Aorta (tissue), 5 donors: ENCODE measurements around the gene PLPPR3. TPM values are rescaled to one million over a fixed set of nuclear protein-coding genes. Genes with fewer than 3 reads are reported as not detected.
A peak's percentile ranks its signal among the peaks of the same experiment; 100 is the strongest.

Experiments used
- ATAC-seq: fragments of 200-7000 bp; cut with Tn5 transposase; one replicate; pipeline ENCODE4 v1.9.1; 2022; ENCODE audit warnings: moderate library complexity; ENCODE audit not compliant: low FRiP score
- DNase-seq, 2 donors: peaks; one replicate each; pipeline ENCODE4 v3.0.0-alpha.2; 2020
- H3K27ac ChIP-seq, 2 donors: one replicate each; pipeline ENCODE4 v1.5.1; 2013; ENCODE audit warnings: low read length in 2 of 2, mild to moderate bottlenecking in 2 of 2, moderate library complexity in 2 of 2, control low read depth in 1 of 2, inconsistent platforms in 1 of 2, low read depth in 1 of 2
- H3K27me3 ChIP-seq, 2 donors: one replicate each; pipeline ENCODE4 v1.6.1; 2013; ENCODE audit warnings: control low read depth in 1 of 2, low read length in 1 of 2, mild to moderate bottlenecking in 1 of 2, moderate library complexity in 1 of 2; ENCODE audit not compliant: insufficient read depth in 2 of 2, control insufficient read depth in 1 of 2
- H3K36me3 ChIP-seq, 2 donors: one replicate each; pipeline ENCODE4 v1.6.1; 2013; ENCODE audit warnings: control low read depth in 1 of 2, low read length in 1 of 2, mild to moderate bottlenecking in 1 of 2; ENCODE audit not compliant: insufficient read depth in 2 of 2, control insufficient read depth in 1 of 2
- H3K4me1 ChIP-seq, 2 donors: one replicate each; pipeline ENCODE4 v1.6.1; 2013; ENCODE audit warnings: low read length in 2 of 2, control low read depth in 1 of 2, mild to moderate bottlenecking in 1 of 2, moderate library complexity in 1 of 2; ENCODE audit not compliant: insufficient read depth in 2 of 2, control insufficient read depth in 1 of 2
- H3K4me3 ChIP-seq, 2 donors: one replicate each; pipeline ENCODE4 v1.5.1; 2013; ENCODE audit warnings: low read length in 2 of 2, control low read depth in 1 of 2, mild to moderate bottlenecking in 1 of 2
- H3K9me3 ChIP-seq: one replicate; pipeline ENCODE4 v1.6.1; 2013; ENCODE audit warnings: mild to moderate bottlenecking, low read length; ENCODE audit not compliant: control insufficient read depth
- WGBS, 2 donors: extraction: QIAGEN DNeasy Blood & Tissue Kit; methylation state at CpG; one replicate each; pipeline ENCODE4 v1.1.7; 2013; 5-methylcytosine and 5-hydroxymethylcytosine counted together
- intact Hi-C, 2 donors: fragments of 100-400 bp; cut with DNase I; formaldehyde crosslinking; loops; one replicate each; pipeline versions ENCODE4 v1.14.2 to v1.15.0; 2022
- polyA plus RNA-seq, 2 donors: library from polyadenylated mRNA; stranded (reverse); fragments of 200-250 nt; gene quantifications; one replicate each; pipeline ENCODE4 v1.2.3, GENCODE V29; 2013
- total RNA-seq, 2 donors: library from RNA; stranded (reverse); fragmentation: NEBNext Ultra II Directional; extraction: Animal tissue kit (Norgen Biotek cat#: 25700); gene quantifications; one replicate each; pipeline ENCODE4 v1.2.1, GENCODE V29; 2021
- donor health status: healthy with polysubstance abuse.
- donor health status: Bipolar disorder and iron deficiency.
- donor health status: DM: no; HTN: no; CAD: no.
- donor health status: DM: no; HTN: no; CAD: no.
- donor health status: DM: yes; HTN: yes; CAD: no.

Gene PLPPR3
- total and polyA plus RNA-seq, 4 donors: not detected

- H3K27ac ChIP-seq: no peak overlapping the region
Measured at GRCh38 chr19:813219-814151, 8.3 kb downstream of the PLPPR3 start.

GRCh38 chr19:812747-813218 lies 9.0 kb downstream of the PLPPR3 start:
- peaks cover 6% of the 10 kb centered on the region in 2 donors for H3K36me3 ChIP-seq
- 85 to 87% methylated on average over 70 to 72 of the region's 72 CpGs for WGBS, 2 donors
- no peak for DNase-seq
- H3K9me3 ChIP-seq: no peaks in the 10 kb centered on the region
- ATAC-seq: no peak
- intact Hi-C loops: no loop called here
- H3K27me3 ChIP-seq: no peaks in the 10 kb centered on the region
- H3K4me1 ChIP-seq: no peaks in the 10 kb centered on the region
- no peak overlapping the region for H3K27ac ChIP-seq
- H3K4me3 ChIP-seq: no peak overlapping the region

More at GRCh38 chr19:813219-814151, 8.3 kb downstream of the PLPPR3 start:
- WGBS, 2 donors: 92 to 94% methylated on average over 80 to 87 of the region's 87 CpGs
- Histone ChIP-seq H3K36me3 (peaks cover 6% of the 10 kb centered on the region in 2 donors), H3K4me3 (no peak overlapping the region), H3K9me3 (no peaks in the 10 kb centered on the region), H3K4me1 (no peaks in the 10 kb centered on the region), H3K27me3 (no peaks in the 10 kb centered on the region)
- ATAC-seq: no peak
- peak in 1 of 2 donors; percentile 44 for DNase-seq
- intact Hi-C loops: no loop called here

DNA sequence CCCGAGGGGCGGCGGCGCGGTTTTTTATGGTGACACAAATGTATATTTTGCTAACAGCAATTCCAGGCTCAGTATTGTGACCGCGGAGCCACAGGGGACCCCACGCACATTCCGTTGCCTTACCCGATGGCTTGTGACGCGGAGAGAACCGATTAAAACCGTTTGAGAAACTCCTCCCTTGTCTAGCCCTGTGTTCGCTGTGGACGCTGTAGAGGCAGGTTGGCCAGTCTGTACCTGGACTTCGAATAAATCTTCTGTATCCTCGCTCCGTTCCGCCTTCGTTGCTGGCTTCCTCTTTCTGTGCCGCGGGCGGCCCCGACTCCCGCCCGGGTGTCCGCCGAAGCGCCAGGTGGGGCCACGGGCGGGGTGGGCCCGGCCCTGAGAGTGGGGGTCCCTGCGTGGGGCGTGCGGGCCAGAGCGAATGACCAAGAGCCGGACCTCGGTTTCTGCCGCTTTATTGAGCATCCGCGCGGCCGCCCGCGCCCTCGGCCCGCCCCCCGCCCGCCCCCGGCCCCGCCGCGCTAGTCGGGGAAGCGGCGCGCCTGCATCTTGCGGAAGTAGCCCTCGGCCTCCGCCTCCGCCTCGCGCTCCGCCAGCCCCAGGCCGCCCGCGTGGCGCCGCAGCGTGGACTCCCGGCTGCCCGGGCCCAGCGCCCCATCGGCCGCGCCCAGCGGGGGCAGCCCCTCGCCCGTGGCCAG lies 9.6 kb downstream of the PLPPR3 start:
- intact Hi-C loops: no loop called here
- no peak for ATAC-seq
- no peaks in the 10 kb centered on the region for H3K27me3 ChIP-seq
- no peak overlapping the region for H3K27ac ChIP-seq
- H3K4me1 ChIP-seq: no peaks in the 10 kb centered on the region
- no peaks in the 10 kb centered on the region for H3K9me3 ChIP-seq
- H3K36me3 ChIP-seq: peaks cover 6% of the 10 kb centered on the region in 2 donors
- DNase-seq: no peak
- 85 to 86% methylated on average over 60 to 80 of the region's 80 CpGs for WGBS, 2 donors
- no peak overlapping the region for H3K4me3 ChIP-seq

GRCh38 chr19:811506-812048 lies 10.2 kb downstream of the PLPPR3 start:
- Histone ChIP-seq H3K4me3 (no peak overlapping the region), H3K27me3 (no peaks in the 10 kb centered on the region), H3K9me3 (no peaks in the 10 kb centered on the region), H3K36me3 (peaks cover 6% of the 10 kb centered on the region in 2 donors), H3K27ac (no peak overlapping the region), H3K4me1 (no peaks in the 10 kb centered on the region)
- WGBS, 2 donors: 92 to 93% methylated on average over 20 of the region's 20 CpGs
- intact Hi-C loops: no loop called here
- DNase-seq: no peak
- no peak for ATAC-seq

GRCh38 chr19:810883-811489 lies 10.8 kb downstream of the PLPPR3 start:
- 83 to 86% methylated on average over 25 of the region's 25 CpGs for WGBS, 2 donors
- peaks cover 6 to 7% of the 10 kb centered on the region in 2 donors for H3K36me3 ChIP-seq

GRCh38 chr19:810077-810855 lies 11.5 kb downstream of the PLPPR3 start:
- peak in 1 of 2 donors; percentile 73 for DNase-seq

More at GRCh38 chr19:810883-811489, 10.8 kb downstream of the PLPPR3 start:
- H3K4me1 ChIP-seq: no peaks in the 10 kb centered on the region
- H3K4me3 ChIP-seq: no peak overlapping the region
- DNase-seq (no peak), ATAC-seq (no peak)
- no peaks in the 10 kb centered on the region for H3K9me3 ChIP-seq
- no peaks in the 10 kb centered on the region for H3K27me3 ChIP-seq
- H3K27ac ChIP-seq: no peak overlapping the region
- intact Hi-C loops: no loop called here

GRCh38 chr19:808423-808775 lies 13.4 kb downstream of the PLPPR3 start:
- no peaks in the 10 kb centered on the region for H3K4me1 ChIP-seq
- H3K9me3 ChIP-seq: no peaks in the 10 kb centered on the region
- WGBS, 2 donors: 91 to 95% methylated on average over 26 of the region's 26 CpGs
- H3K27me3 ChIP-seq: no peaks in the 10 kb centered on the region
- intact Hi-C loops: no loop called here
- ATAC-seq (no peak), DNase-seq (no peak)
- H3K36me3 ChIP-seq: peaks cover 8 to 21% of the 10 kb centered on the region in 2 donors
- H3K4me3 ChIP-seq: no peak overlapping the region
- H3K27ac ChIP-seq: no peak overlapping the region

More at GRCh38 chr19:810077-810855, 11.5 kb downstream of the PLPPR3 start:
- Histone ChIP-seq H3K4me1 (no peaks in the 10 kb centered on the region), H3K27ac (no peak overlapping the region), H3K36me3 (peaks cover 8 to 10% of the 10 kb centered on the region in 2 donors), H3K4me3 (no peak overlapping the region), H3K27me3 (no peaks in the 10 kb centered on the region), H3K9me3 (no peaks in the 10 kb centered on the region)
- ATAC-seq: no peak
- intact Hi-C loops: no loop called here
- 82 to 84% methylated on average over 30 of the region's 30 CpGs for whole genome bisulfite sequencing, 2 donors
